GM19239 (cell line): ENCODE measurements around the gene MED10.

ENCODE experiments used
- DNase-seq: peaks from one replicate; pipeline ENCODE4 v3.0.0; 2011; ENCODE audit warnings: low spot score; ENCODE audit not compliant: insufficient read length
- FAIRE-seq: peaks from 2 replicates; lab custom pipeline; 2011; peaks lifted over from hg19 to GRCh38; lab: Jason Lieb, UNC

The MED10 gene

GRCh38 chr5:6377905-6378765, at the start of gene MED10:
Gene MED10, minus strand, starts transcription at chr5:6378547. Its CDS starts 64 bp downstream, at chr5:6378483.
- FAIRE-seq, result peak; percentile 97

GRCh38 chr5:6427694-6428093, 49.3 kb upstream of the MED10 start:
- FAIRE-seq (no peak), DNase-seq (no peak)

More at GRCh38 chr5:6377905-6378765, at the start of gene MED10:
- DNase-seq, result peak; percentile 88

DNA sequence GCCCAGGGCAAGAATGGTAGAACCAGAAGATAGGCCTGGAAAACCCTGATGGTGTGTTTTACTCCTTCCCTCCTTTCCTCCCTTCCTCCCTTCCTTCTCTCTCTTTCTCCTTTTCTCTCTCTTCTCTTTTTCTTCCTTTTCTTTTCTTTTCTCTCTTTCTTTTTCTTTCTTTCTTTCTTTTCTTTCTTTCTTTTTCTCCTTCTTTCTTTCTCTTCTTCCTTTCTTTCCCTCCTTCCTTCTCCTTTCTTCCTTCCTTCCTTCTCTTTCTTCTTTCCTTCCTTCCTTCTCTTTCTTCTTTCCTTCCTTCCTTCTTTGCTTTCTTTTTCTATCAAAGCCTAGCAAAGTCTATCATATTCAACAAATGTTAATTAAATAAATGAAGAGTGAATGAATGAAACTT, 46.4 kb upstream of the MED10 start:
- DNase-seq (no peak), FAIRE-seq (no peak)

DNA sequence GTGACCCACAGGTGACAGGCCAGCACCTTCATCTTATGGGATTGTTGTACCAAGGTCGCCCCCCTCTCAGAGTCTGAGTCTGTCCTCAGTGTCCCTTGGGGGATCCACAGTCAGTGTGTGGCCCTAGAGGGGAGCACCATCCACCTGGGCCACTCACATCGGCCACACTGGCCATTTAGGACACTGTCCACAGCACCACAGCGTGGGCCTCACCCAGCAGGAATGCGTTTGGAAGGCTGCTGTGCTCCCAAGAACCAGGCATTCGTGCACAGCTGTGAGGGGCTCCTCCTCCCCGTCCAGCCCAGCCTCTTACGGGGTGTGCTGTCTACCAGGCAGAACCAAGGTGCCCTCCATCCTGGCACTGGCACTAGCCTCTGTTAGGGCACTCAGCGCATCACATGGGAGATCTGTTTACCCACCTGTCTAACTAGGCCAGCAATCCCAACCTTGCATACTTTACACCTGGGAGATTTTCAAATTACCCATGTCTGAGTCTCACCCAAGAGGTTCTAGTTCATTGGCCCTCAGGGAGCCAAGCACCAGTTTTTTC, 45.8 kb upstream of the MED10 start:
- FAIRE-seq (no peak), DNase-seq (no peak)

DNA sequence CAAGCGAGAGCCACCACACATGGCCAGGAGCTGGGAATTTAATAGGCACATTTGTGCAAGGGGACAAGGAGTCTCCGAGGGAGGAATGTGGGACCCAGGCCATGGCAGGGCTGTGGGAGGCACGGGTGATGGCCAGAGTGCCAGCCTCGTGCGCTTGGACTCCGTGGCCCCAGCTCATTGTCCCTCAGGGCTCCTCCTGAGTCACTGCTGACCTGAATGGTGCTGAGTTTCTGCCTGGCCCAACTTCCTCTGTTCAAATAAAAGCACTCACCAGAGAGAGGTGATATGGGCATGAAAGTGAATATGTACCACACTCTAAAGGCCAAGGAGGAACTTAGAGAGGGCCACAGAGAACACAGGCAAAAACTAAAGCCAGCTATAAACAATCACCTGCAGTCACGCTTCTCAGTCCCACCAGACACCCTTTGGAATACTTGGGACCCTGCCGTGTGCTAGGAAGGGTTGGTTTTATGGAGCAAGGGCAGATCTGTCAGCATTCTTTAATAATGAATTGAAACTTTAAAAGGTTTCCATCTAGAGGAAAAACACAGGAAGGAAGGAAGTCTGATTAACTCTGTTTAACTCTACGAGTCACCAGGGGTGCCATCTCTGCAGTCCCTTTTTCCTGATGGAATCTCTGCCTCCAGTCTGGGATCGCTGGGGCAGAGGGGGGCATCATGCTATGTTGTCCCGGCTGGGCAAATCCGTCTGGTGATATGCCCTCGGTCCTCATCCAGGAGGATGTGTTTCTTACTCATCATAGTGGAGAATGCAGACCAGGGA, 45.2 kb upstream of the MED10 start:
- DNase-seq (no peak), FAIRE-seq (no peak)

DNA sequence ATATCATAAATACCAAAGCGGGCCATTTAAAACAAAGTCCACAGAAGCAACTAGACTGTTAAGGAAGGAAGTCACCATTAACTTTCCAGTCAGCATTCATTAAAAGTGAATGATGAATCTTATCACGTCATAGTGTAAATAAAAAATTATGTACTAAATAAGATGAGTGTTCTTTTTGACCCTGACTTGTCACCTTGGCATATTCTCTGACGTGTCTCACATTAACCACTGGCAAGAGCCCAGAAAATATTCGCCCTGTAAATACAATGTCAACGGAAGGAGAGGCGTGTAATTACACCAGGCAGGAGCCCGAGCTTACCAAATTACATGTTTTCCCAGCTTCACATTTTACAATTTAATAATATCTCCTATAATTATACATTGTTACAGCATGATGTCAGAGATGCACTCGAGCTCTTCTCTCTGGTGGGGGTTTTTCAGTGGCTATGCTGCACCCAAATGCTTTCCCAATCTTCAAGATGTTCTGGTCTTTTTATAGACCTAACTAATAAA, 41.0 kb upstream of the MED10 start:
- DNase-seq (no peak), FAIRE-seq (no peak)

- FAIRE-seq, result no peak
- DNase-seq, result no peak
Measured at GRCh38 chr5:6418679-6419276, 40.4 kb upstream of the MED10 start.

DNA sequence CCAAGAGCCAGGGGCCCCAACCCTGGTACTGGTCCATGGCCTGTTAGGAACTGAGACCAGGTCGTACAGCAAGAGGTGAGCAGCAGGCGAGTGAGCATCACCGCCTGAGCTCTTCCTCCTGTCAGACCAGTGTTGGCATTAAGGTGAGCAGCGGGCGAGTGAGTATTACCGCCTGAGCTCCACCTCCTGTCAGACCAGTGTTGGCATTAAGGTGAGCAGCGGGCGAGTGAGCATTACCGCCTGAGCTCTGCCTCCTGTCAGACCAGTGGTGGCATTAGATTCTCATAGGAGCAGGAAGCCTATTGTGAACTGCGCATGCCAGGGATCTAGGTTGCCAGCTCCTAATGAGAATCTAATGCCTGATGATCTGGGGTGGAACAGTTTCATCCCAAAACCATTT, 39.3 kb upstream of the MED10 start:
- DNase-seq (no peak), FAIRE-seq (no peak)

DNA sequence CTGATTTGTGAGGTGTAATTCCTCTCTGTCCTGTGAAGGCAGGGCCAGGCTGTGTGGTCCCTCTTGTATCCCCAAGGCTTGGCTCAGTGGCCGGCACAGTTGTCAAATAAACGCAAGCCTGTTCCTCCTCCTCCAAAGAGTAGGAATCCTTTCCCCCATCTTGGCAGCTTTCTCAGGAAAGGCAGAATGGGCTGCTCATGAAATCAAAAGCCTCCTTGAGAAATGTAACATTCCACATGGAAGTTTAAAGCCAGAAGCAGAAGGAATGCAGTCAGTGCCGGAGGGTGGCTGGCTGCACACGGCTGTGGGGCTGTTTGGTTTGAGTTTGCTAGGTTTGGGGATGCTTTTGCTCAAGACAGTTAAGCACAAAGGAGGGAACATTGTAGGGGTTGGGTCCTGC, 34.5 kb upstream of the MED10 start:
- no peak for FAIRE-seq
- no peak for DNase-seq

DNA sequence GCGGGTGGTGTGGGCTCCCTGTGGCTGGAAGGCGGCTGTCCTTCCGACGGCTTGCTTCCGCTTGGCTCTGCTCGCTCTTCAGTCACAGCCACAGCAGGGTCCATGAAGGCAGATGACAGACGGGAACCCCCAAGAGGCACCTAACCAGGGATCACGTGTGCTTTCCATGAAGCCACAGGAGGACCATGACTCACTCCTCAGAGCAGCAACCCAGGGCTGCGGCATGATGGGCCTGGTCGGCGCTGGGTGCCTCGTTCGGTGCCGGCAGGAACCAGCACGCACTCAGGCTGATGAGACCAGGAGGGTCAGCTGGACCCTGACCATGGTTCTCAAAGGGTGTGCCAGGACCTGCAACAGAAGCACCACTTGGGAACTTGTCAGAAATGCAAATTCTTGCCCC, 32.8 kb upstream of the MED10 start:
- FAIRE-seq (no peak), DNase-seq (no peak)

DNA sequence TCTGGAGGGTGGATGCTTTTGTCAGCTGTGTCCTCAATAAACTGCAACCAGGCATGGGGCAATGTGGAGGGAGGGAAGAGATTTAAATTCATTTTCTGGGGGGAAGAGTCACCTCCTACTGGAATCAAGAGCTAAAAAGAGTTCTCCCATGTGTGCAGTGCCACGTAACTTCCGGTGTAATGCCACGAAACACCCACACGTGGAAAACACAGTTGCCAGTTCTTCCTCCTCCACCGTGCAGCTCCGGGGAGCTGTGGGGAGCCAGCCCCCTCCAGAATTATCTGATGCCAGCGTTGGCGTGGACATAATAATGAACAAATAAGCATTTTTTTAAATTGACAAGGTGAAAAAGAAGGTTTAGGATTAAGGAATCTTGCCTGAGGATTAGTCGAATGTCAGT, 32.1 kb upstream of the MED10 start:
- FAIRE-seq, result no peak
- DNase-seq, result no peak

DNA sequence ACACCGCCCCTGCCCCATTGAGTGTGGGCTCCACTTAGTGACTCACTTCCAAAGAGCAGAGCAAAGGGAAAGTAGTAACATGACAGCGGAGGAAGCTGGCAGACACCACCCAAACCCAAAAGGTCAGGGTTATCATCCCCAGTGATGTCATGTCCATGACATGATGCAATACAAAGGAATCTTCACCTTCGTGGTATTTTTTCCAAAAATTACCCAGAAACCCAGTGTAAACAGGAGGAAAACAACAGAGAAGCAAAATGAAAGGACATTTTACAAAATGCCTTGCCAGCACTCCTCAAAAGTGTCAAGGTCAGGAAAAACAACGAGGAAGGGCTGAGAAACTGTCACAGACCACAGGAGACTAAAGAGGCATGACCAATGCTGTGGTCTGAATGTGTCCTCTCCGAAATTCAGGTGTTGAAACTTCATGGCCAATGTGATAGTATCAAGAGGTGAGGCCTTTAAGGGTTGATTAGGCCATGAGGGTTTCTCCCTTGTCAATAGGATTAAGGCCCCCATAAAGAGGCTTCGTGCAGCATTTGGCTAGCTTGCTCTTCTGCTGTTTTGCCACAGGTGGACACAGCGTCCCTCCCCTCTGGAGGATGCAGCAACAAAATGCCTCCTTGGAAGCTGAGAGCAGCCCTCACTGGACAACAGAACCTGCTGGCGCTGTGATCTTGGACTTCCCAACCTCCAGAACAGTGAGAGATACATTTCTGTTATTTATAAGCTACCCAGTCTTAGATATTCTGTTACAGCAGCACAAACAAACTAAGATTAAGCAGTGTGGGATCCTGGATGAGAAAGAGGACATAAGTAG, 30.5 kb upstream of the MED10 start:
- FAIRE-seq, result no peak
- no peak for DNase-seq

DNA sequence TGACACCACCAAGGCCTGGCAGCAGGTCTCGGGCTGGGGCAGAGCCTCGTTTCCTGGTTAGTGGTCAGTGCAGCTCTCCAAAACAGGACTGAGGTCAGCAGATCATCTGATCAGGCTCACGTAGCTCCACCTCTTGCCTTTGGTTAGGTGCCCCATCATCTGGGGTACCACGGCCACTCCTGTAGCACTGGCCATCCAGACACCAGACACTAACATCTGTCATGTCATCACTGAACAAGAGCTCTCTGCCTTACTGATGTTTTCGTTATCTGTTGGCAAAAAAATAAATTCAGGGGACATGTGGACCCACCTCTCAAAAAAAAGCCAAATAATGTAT, 29.9 kb upstream of the MED10 start:
- FAIRE-seq (no peak), DNase-seq (no peak)

- DNase-seq (no peak), FAIRE-seq (no peak)
Measured at GRCh38 chr5:6407558-6408259, 29.4 kb upstream of the MED10 start.

DNA sequence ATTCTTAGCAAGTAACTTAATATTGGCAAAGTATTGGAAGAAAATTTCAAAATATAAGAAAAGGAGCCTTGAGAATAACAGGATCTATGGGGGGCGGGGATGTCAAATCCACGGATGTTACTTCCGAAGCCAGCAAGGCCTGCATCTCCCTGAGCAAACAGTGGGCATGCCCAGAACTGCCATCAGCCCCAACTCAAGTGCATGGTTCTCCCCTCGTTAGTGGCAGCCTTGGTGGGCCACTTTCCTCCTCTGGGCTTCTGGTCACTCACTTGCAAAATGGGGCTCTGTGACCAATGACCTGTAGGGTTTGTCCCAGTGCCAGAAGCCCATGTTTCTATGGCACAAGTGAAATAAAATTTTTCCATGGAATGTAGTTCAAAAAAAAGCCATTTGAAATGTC, 27.2 kb upstream of the MED10 start:
- no peak for FAIRE-seq
- no peak for DNase-seq

DNA sequence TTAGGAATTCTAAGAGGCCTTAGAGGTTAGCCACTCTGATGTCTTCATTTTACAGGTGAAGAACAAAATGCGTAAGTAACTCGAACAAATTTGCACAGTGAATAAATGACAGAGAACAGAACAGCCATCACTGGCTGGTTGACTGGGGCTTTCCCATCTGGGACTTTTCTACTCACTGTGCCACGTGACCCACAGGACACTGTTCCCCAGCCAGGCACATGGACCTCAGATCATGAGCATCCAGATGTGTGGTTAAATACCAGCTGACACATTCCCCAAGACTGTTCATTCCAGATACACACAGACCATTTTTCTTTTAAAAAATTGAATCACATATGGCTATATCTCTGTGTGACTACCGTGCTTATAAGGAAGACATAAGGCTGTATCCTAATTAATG, 25.8 kb upstream of the MED10 start:
- DNase-seq (no peak), FAIRE-seq (no peak)

DNA sequence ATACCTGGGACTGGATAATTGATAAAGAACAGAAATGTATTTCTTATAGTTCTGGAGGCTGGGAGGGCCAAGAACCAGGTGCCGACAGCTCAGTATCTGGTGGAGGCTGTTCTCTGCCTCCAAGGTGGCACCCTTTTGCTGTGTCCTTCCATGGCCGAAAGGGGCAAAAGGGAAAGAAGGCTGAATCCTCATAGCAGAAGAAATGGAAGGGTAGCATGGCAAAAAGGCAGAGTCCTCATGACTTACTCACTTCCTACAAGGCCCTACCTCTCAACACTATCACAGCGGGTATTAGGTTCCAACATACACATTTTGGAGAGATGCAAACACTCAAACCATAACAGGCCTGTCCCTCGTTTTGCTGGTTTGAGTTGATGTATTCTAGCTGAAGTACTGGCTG, 25.1 kb upstream of the MED10 start:
- FAIRE-seq (no peak), DNase-seq (no peak)

- DNase-seq (no peak), FAIRE-seq (no peak)
Measured at GRCh38 chr5:6402939-6403338, 24.6 kb upstream of the MED10 start.

DNA sequence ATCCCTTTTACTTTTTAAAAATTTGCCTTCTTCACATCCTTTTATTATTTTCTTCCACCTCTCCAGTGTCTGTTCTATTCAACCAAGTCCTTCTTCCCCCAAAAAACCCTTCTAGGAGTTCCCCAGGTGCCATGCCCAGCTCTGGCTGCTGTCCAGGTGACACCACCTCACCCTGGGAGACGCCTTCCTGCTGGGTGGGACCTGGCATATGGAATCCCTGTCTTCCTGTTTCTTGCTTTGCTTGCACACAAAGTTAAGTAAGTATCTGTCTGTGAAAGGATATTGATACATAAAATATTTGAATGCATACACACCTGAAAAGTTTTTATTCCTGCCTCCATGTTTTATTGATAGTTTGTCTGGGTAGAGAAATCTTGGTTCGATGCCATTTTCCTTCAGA, 23.1 kb upstream of the MED10 start:
- FAIRE-seq (no peak), DNase-seq (no peak)
